NB4 (cell line): Measurements from ENCODE around the gene COBL.
"Not testable (repeated sequence)": the region's sequence is repeated elsewhere in the genome, so short reads cannot be mapped to it uniquely, and the experiment has no call there.

Source experiments
- DNase-seq: peaks from one replicate; pipeline ENCODE4 v3.0.0; 2010; ENCODE audit warnings: low read depth
- H3K4me3 ChIP-seq: one replicate; pipeline ENCODE4 v1.5.1; 2011; ENCODE audit warnings: mild to moderate bottlenecking, low read depth, low read length, moderate library complexity
- CTCF ChIP-seq: IDR thresholded peaks from one replicate; pipeline ENCODE4 v1.5.1; 2012; ENCODE audit warnings: low read depth, low read length
- MAX ChIP-seq: IDR thresholded peaks from 2 replicates; pipeline ENCODE4 v1.6.1; 2011; ENCODE audit warnings: low read depth, low read length
- MYC ChIP-seq: IDR thresholded peaks from 2 replicates; pipeline ENCODE4 v1.6.1; 2011; ENCODE audit warnings: low read depth, low read length
- POLR2A ChIP-seq: IDR thresholded peaks from 2 replicates; pipeline ENCODE4 v1.6.1; 2011; ENCODE audit warnings: mild to moderate bottlenecking; ENCODE audit not compliant: insufficient read length; ENCODE audit errors: extremely low read depth

COBL gene

GRCh38 chr7:51213618-51214017 is 103.0 kb downstream of the COBL start:
- no peak overlapping the region for H3K4me3 ChIP-seq
- TF ChIP-seq MYC (no peak), CTCF (no peak), MAX (no peak), POLR2A (no peak)
- no peak for DNase-seq

- no peak for DNase-seq
- no peak overlapping the region for H3K4me3 ChIP-seq
- TF ChIP-seq POLR2A (no peak), CTCF (no peak), MYC (no peak), MAX (no peak)
Measured at GRCh38 chr7:51210766-51211165, 105.8 kb downstream of the COBL start.

GRCh38 chr7:51209426-51209825 is 107.2 kb downstream of the COBL start:
- DNase-seq: no peak
- no peak overlapping the region for H3K4me3 ChIP-seq
- no peak for TF ChIP-seq MAX
- TF ChIP-seq POLR2A: no peak
- TF ChIP-seq CTCF: no peak
- TF ChIP-seq MYC: no peak

GRCh38 chr7:51208125-51208524 is 108.5 kb downstream of the COBL start:
- DNase-seq, H3K4me3 ChIP-seq: not testable (repeated sequence)

- no peak for DNase-seq
- TF ChIP-seq POLR2A (no peak), CTCF (no peak), MAX (no peak), MYC (no peak)
- H3K4me3 ChIP-seq: no peak overlapping the region
Measured at GRCh38 chr7:51198654-51199053, 118.0 kb downstream of the COBL start.

DNA sequence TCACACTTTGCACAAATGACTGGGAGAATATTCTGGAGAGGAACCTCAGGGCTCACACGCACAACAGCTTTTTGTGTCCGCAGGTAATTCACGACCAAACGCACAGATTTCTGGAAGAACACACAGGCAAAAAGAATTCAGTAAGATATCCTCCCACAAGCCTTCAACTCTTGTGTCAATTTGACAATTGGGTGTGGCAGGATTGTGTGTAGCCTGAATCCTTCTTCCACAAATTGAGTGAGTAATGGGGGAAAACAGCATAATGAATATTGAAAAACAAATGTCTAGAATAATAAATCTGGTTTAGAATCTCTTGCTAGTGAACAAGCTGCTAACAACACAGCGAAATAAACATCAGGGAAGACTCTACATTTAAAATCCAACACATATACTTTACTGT is 125.6 kb downstream of the COBL start:
- no peak for DNase-seq
- no peak for TF ChIP-seq POLR2A
- no peak for TF ChIP-seq MYC
- no peak for TF ChIP-seq MAX
- no peak for TF ChIP-seq CTCF
- no peak overlapping the region for H3K4me3 ChIP-seq
